Pancreas (tissue), 10 donors: ENCODE results near the gene EFS. TPM values are rescaled to one million over a fixed set of nuclear protein-coding genes. Genes with fewer than 3 reads are reported as not detected.

Source experiments
- ATAC-seq, 4 donors: fragments of 200-7000 bp; cut with Tn5 transposase; one replicate each; pipeline versions ENCODE4 v1.8.0 to v1.9.1; 2020; ENCODE audit warnings: mild to moderate bottlenecking in 4 of 4, moderate library complexity in 4 of 4
- DNase-seq, 6 donors: peaks; one replicate each; pipeline ENCODE4 v3.0.0-alpha.2; 2020
- FAIRE-seq: peaks from 2 replicates; lab custom pipeline; 2012; peaks lifted over from hg19 to GRCh38; lab: Jason Lieb, UNC
- H3K27ac ChIP-seq, 4 donors: fragments of 200-600 bp; sonication (generic); 1 replicate in 3 of 4; 2 replicates in 1 of 4; pipeline versions ENCODE4 v1.5.0 to v1.8.0; 2020
- H3K27me3 ChIP-seq, 4 donors: fragments of 200-600 bp; one replicate each; pipeline ENCODE4 v1.8.0; 2021
- H3K36me3 ChIP-seq, 3 donors: fragments of 200-600 bp; sonication (generic) in 1 of 3; one replicate each; pipeline versions ENCODE4 v1.5.0 to v1.8.0; 2020 to 2021
- H3K4me1 ChIP-seq, 3 donors: fragments of 200-600 bp; one replicate each; pipeline ENCODE4 v1.8.0; 2021
- H3K4me3 ChIP-seq, 4 donors: fragments of 200-600 bp; sonication (generic) in 2 of 4; one replicate each; pipeline versions ENCODE4 v1.5.0 to v1.8.0; 2020 to 2021
- H3K9me3 ChIP-seq, 4 donors: fragments of 200-600 bp; one replicate each; pipeline ENCODE4 v1.8.0; 2021
- WGBS, 2 donors: extraction: QIAGEN DNeasy Blood & Tissue Kit; methylation state at CpG; one replicate each; pipeline ENCODE4 v1.1.7; 2013; 5-methylcytosine and 5-hydroxymethylcytosine counted together
- intact Hi-C, 3 donors: fragments of 100-400 bp; cut with DNase I; formaldehyde crosslinking; loops; one replicate each; pipeline versions ENCODE4 v1.11.1 to v1.14.2; 2022
- polyA plus RNA-seq, 2 donors: library from polyadenylated mRNA; stranded (reverse); fragments of 200-250 nt; gene quantifications; one replicate each; pipeline ENCODE4 v1.2.3, GENCODE V29; 2013
- total RNA-seq, 6 donors: library from RNA; stranded (reverse); fragmentation: NEBNext Ultra II Directional in 4 of 6; extraction: Animal tissue kit (Norgen Biotek cat#: 25700) in 4 of 6; gene quantifications; one replicate each; pipeline versions ENCODE4 v1.2.1 to v1.2.4, GENCODE V29; 2021 to 2023
- TF ChIP-seq, protein P1 (sequence below), 4 donors: fragments of 200-600 bp; sonication (generic) in 3 of 4; IDR thresholded peaks; one replicate each; pipeline versions ENCODE4 v1.5.0 to v1.8.0; 2021; ENCODE audit warnings: antibody characterized with exemption in 4 of 4
- donor health status: healthy with polysubstance abuse.
- donor health status: DM: no; HTN: no; CAD: no; lungs with moderate emphysema.
- donor health status: DM: no; HTN: no; CAD: no.
- donor health status: control.
- donor health status: control.
- donor health status: Bipolar disorder and iron deficiency.
- donor health status: DM: yes; HTN: yes; CAD: no.
- donor health status: DM: no; HTN: no; CAD: no.
- donor health status: DM: no; HTN: no; CAD: no.
- donor health status: DM: yes; HTN: yes; CAD: no.

Gene EFS
- total and polyA plus RNA-seq, 8 donors, result 0.23 to 3.0 (median 1.0) TPM

DNA sequence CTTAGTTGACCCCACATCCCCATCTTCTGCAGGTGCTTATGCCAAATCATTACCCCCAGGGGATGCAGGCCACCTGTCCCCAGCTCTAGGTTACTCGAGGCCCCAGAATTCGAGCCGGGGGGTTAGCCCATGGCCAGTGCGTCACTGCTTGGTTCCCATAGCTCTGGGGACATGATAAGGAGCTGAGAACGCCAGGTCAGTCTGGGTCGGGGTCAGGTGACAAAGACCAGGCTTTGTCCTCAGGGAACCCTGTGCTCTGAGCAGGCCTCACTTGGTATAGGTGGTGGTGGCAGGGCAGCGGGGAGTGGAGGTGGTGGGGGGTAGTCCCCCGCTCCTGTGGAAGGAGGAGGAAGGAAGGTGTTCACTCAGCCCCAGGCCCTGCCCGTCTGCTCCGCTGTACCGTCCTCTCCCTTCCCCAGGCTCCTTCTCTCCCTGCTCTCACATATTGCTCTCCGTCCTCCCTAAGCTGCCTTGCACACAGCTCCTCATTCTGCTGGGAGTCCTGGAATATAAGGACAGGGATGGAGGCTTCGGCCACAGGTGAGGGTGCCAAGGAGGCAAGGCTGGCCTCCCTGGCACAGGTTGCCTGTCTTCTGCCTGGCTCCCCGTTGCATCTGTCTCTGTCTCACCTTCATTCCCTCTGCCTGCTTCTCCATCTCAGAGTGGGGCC lies 45.1 kb upstream of the EFS start:
- WGBS, 2 donors, result 71 to 78% methylated on average over 13 to 14 of the region's 14 CpGs
- H3K4me3 ChIP-seq, result no peak overlapping the region
- TF ChIP-seq, protein P1, sequence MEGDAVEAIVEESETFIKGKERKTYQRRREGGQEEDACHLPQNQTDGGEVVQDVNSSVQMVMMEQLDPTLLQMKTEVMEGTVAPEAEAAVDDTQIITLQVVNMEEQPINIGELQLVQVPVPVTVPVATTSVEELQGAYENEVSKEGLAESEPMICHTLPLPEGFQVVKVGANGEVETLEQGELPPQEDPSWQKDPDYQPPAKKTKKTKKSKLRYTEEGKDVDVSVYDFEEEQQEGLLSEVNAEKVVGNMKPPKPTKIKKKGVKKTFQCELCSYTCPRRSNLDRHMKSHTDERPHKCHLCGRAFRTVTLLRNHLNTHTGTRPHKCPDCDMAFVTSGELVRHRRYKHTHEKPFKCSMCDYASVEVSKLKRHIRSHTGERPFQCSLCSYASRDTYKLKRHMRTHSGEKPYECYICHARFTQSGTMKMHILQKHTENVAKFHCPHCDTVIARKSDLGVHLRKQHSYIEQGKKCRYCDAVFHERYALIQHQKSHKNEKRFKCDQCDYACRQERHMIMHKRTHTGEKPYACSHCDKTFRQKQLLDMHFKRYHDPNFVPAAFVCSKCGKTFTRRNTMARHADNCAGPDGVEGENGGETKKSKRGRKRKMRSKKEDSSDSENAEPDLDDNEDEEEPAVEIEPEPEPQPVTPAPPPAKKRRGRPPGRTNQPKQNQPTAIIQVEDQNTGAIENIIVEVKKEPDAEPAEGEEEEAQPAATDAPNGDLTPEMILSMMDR (IDR thresholded peaks at IDR 0.05), result no peak
- no peaks in the 10 kb centered on the region for H3K36me3 ChIP-seq
- DNase-seq (no peak), ATAC-seq (no peak), FAIRE-seq (no peak)
- H3K9me3 ChIP-seq, result no peaks in the 10 kb centered on the region
- intact Hi-C loops, result no loop called here
- H3K27ac ChIP-seq, result no peak overlapping the region
- H3K4me1 ChIP-seq, result peaks cover 0 to 2% (median 0%) of the 10 kb centered on the region in 3 donors
- H3K27me3 ChIP-seq, result no peaks in the 10 kb centered on the region

DNA sequence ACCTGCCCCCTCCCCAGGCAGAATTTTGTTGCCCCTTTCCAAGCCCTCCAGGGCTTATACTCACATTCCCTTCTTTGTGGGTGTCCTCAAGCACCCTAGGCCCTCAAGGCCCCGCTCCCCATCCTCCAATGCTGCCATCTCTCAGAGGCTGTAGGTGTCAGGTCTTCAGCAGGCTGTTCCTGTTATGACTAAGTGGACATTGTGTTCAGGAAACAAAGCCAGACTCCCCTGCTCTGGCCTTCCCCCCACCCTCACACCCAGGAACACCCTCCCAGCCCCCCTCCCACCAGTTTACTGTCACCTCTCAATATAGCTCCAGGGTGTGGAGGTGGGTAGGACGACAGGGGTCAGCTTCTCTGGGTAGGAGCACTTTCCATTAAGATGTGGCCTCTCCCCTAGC lies 44.5 kb upstream of the EFS start:
- intact Hi-C loops, result no loop called here
- no peak overlapping the region for H3K4me3 ChIP-seq
- no peak for FAIRE-seq
- H3K27me3 ChIP-seq, result no peaks in the 10 kb centered on the region
- H3K27ac ChIP-seq, result no peak overlapping the region
- WGBS, 2 donors, result 74 to 87% methylated on average over 2 of the region's 2 CpGs
- no peaks in the 10 kb centered on the region for H3K36me3 ChIP-seq
- TF ChIP-seq, protein P1 (IDR thresholded peaks at IDR 0.05), result no peak
- H3K4me1 ChIP-seq, result no peaks in the 10 kb centered on the region
- ATAC-seq, result no peak
- H3K9me3 ChIP-seq, result no peaks in the 10 kb centered on the region
- DNase-seq, result no peak

DNA sequence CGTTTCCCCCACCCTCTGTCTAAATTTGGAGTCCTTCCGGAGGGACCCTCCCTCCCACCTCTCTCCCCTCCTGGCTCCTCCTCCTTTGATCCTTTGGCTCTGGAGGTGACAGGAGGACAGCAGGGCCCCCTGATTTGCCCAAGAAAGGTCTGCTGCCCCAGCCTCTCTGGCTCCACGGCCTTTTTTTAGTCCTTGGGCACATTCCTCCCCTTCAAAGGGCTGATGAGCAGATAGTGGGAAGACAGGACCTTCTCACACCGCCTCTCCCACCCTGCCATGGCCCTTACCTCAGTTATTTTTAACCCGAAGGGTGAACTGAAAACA lies 43.3 kb upstream of the EFS start:
- no peaks in the 10 kb centered on the region for H3K9me3 ChIP-seq
- no peaks in the 10 kb centered on the region for H3K36me3 ChIP-seq
- intact Hi-C loops, result no loop called here
- ATAC-seq, result no peak
- no peak for DNase-seq
- H3K27ac ChIP-seq, result no peak overlapping the region
- WGBS, 2 donors, result 54 to 55% methylated on average over 5 of the region's 5 CpGs
- H3K4me1 ChIP-seq, result no peaks in the 10 kb centered on the region
- TF ChIP-seq, protein P1 (IDR thresholded peaks at IDR 0.05), result no peak
- H3K27me3 ChIP-seq, result no peaks in the 10 kb centered on the region
- FAIRE-seq, result no peak
- H3K4me3 ChIP-seq, result no peak overlapping the region

DNA sequence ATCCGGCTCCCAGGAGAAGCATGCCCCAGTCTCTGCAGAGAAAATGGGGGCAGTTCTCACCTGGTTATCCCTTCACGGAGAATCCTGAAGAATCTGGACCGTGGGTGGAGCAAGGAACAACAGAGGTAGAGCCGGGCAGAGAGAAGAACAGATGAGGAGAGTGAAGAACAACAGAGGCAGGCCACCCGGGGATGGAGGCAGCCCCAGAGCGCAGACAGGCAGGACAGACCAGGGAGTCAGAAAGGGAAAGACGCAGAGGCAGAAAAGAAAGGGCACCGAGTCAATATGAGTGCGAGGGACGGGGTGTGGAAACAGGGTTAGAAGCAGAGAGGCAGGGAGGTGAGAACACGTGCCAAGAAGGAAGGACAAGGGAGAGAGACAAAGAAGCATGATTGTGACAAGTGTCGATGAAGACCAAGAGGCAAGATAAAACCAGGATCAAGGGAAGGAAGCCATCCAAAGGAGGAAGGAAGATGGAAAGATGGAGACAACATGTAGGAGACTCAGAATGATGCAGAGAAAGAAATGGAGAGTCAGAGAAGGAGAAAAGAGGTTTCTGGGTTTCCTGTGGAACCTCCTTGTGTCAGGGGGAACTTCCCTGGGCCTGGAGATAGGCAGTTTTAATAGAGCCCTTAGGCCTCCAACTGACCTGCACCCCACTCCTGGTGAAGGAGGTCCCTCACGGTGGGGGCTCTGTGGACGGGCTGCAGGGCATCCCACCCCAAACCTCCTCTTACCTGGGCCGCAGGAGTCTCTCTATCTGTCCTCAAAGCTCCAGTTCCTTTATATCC lies 42.7 kb upstream of the EFS start, which contains the start of gene MYH6:
TSS of gene MYH6 (minus strand) at position 758 of the 791 bp plus-strand sequence. CDS start 1,050 bp downstream, outside the sequence.
- no peak for DNase-seq

More for the DNA sequence above, 42.7 kb upstream of the EFS start, which contains the start of gene MYH6:
- WGBS, 2 donors, result 60 to 70% methylated on average over 15 of the region's 15 CpGs
- TF ChIP-seq, protein P1 (IDR thresholded peaks at IDR 0.05), result no peak
- Histone ChIP-seq H3K4me3 (no peak within 1 kb of the TSS), H3K27ac (no peak within 1 kb of the TSS), H3K27me3 (no peaks in the 10 kb centered on the region), H3K4me1 (no peaks in the 10 kb centered on the region), H3K36me3 (no peaks in the 10 kb centered on the region), H3K9me3 (no peaks in the 10 kb centered on the region)
- ATAC-seq, result no peak
- intact Hi-C loops, result no loop called here
- no peak for FAIRE-seq
